ENCODE measurements around the gene PRKCD.
A peak's percentile ranks its signal among the peaks of the same experiment; 100 is the strongest.

PRKCD gene

GRCh38 chr3:53160660-53161449 is at the start of gene PRKCD:
TSS of gene PRKCD (plus strand) at chr3:53161209. CDS start at chr3:53178423, 17,214 bp downstream.
- Histone ChIP-seq H3K36me3 (peaks cover 16% of the 10 kb centered on the region), H3K4me2 (peak within 1 kb of the TSS; percentile 94), H3K27ac (peak within 1 kb of the TSS; percentile 87), H3K4me1 (peaks cover 55% of the 10 kb centered on the region), H3K27me3 (peaks cover 22% of the 10 kb centered on the region), H4K20me1 (peaks cover 39% of the 10 kb centered on the region), H3K9ac (peak within 1 kb of the TSS; percentile 94), H3K4me3 (peak within 1 kb of the TSS; percentile 100), H3K9me3 (no peaks in the 10 kb centered on the region)
- no peak for TF ChIP-seq Cebpa-rat (IDR thresholded peaks at IDR 0.05)

GRCh38 chr3:53111822-53112221 is 49.2 kb upstream of the PRKCD start:
- H3K9me3 ChIP-seq, result no peaks in the 10 kb centered on the region
- 0 out of 2 replicates have a peak overlapping the region, but pooled peaks have one; percentile 9 for H3K9ac ChIP-seq
- H3K4me1 ChIP-seq, result no peaks in the 10 kb centered on the region
- H3K36me3 ChIP-seq, result peaks cover 96% of the 10 kb centered on the region
- no peak for TF ChIP-seq Cebpa-rat (IDR thresholded peaks at IDR 0.05)
- no peak overlapping the region for H3K4me3 ChIP-seq
- no peaks in the 10 kb centered on the region for H3K27me3 ChIP-seq
- H3K27ac ChIP-seq, result no peak overlapping the region
- no peaks in the 10 kb centered on the region for H4K20me1 ChIP-seq
- no peak overlapping the region for H3K4me2 ChIP-seq

GRCh38 chr3:53113293-53114010 is 47.6 kb upstream of the PRKCD start:
- Histone ChIP-seq H3K4me3 (no peak overlapping the region), H3K27ac (no peak overlapping the region), H3K9me3 (no peaks in the 10 kb centered on the region), H3K4me2 (no peak overlapping the region), H3K36me3 (peaks cover 96% of the 10 kb centered on the region), H3K4me1 (no peaks in the 10 kb centered on the region), H3K27me3 (no peaks in the 10 kb centered on the region), H4K20me1 (no peaks in the 10 kb centered on the region), H3K9ac (no peak overlapping the region)
- no peak for TF ChIP-seq Cebpa-rat (IDR thresholded peaks at IDR 0.05)

DNA sequence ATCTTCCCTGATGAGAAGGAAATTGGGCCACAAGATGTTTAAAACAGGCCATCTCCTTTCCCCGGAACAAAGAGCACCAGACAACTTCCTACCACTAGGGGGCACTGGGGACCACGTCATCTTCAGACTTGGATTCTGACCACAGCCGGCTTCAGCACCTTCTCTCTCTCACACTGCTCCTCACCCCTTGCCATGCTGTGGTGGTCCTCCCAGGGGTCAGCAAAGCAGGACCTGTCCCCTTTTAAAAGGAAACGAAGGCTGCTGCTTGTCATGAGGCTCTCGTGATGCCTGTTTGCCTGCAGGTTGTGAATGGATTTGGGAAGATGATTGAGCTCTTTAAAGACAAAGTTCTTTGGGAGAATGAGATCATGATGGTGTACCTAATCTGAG is 47.0 kb upstream of the PRKCD start:
- H3K4me2 ChIP-seq, result no peak overlapping the region
- no peak overlapping the region for H3K4me3 ChIP-seq
- H3K9ac ChIP-seq, result no peak overlapping the region
- no peaks in the 10 kb centered on the region for H3K27me3 ChIP-seq
- H3K36me3 ChIP-seq, result peaks cover 96% of the 10 kb centered on the region
- no peaks in the 10 kb centered on the region for H3K9me3 ChIP-seq
- H4K20me1 ChIP-seq, result no peaks in the 10 kb centered on the region
- H3K4me1 ChIP-seq, result no peaks in the 10 kb centered on the region
- no peak overlapping the region for H3K27ac ChIP-seq
- no peak for TF ChIP-seq Cebpa-rat (IDR thresholded peaks at IDR 0.05)

DNA sequence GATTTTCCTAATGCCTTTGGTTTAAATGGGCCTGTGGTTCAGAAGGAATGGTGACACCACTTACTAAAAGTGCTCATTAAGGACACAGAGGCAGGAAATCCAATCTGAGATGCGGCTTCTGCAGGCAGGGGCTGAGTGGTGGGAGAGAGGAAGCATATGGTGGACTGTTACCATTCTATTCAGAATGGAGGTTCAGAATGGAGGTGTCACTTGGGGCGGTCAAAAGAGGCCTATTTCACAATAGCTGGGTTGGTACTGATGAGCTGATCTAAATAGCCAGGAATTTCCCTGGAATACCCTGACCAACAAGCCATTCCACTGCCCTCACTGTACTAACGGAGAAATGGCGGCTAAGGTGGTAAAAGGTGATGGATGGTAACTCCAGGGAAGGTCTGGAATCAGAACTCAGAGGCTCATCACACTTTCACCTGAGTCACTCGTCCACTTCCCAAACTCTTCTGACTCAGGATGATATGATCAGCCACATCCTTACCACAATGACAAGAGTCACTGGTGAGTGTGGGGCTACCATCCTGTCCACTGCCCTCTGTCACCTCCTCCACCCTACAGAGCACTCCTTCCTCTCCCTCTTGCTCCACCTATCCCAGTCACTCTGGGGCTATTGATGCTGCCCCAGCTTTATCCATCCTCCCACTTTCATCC is 46.5 kb upstream of the PRKCD start:
- no peaks in the 10 kb centered on the region for H3K4me1 ChIP-seq
- H3K4me3 ChIP-seq, result no peak overlapping the region
- no peak overlapping the region for H3K4me2 ChIP-seq
- H3K9ac ChIP-seq, result no peak overlapping the region
- no peak overlapping the region for H3K27ac ChIP-seq
- H3K9me3 ChIP-seq, result no peaks in the 10 kb centered on the region
- TF ChIP-seq Cebpa-rat (IDR thresholded peaks at IDR 0.05), result no peak
- no peaks in the 10 kb centered on the region for H4K20me1 ChIP-seq
- no peaks in the 10 kb centered on the region for H3K27me3 ChIP-seq
- peaks cover 96% of the 10 kb centered on the region for H3K36me3 ChIP-seq

DNA sequence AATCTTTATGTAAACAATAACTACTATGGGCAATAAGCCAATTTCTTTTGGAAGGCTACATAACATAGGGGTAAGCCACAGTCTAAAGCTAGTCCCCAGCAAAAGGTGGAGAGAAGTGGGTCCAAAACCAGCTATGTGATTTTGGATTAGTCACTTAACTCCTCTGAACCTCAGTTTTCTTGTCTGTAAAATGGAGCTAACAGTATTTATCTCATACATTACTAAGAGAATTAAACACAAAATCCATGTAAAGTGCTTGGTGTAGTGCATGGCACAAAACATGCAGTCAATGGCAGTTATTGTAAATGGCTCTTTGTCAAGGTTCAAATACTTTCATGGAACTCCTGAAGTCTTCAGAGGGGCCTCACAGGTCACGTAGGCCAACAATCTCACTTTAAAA is 44.1 kb upstream of the PRKCD start:
- no peak overlapping the region for H3K9ac ChIP-seq
- TF ChIP-seq Cebpa-rat (IDR thresholded peaks at IDR 0.05), result no peak
- H3K4me3 ChIP-seq, result no peak overlapping the region
- H4K20me1 ChIP-seq, result no peaks in the 10 kb centered on the region
- no peaks in the 10 kb centered on the region for H3K27me3 ChIP-seq
- H3K4me2 ChIP-seq, result no peak overlapping the region
- H3K9me3 ChIP-seq, result no peaks in the 10 kb centered on the region
- H3K4me1 ChIP-seq, result no peaks in the 10 kb centered on the region
- peaks cover 98% of the 10 kb centered on the region for H3K36me3 ChIP-seq
- no peak overlapping the region for H3K27ac ChIP-seq

DNA sequence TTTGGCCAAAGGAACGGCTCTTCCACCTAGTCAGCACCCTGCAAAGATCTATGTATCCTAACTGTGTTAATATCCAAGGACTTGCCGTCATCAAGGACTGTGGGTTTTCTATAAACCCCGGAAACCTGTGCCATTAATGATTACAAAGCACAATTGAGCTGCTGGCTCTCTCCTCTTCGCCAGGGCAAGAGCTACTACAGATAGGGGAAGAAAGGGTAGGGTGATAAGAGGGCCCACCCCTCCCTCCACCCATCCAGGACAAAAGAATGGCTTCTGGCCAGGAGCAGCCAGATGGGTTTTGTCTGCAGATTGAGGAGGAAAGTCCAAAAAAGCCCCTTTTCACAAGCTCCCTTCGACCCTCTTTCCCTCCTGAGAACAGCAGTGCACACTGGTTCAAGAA is 40.7 kb upstream of the PRKCD start:
- H3K4me1 ChIP-seq, result no peaks in the 10 kb centered on the region
- H3K9ac ChIP-seq, result 0 out of 2 replicates have a peak overlapping the region, but pooled peaks have one; percentile 10
- H3K4me2 ChIP-seq, result no peak overlapping the region
- no peak for TF ChIP-seq Cebpa-rat (IDR thresholded peaks at IDR 0.05)
- no peaks in the 10 kb centered on the region for H3K27me3 ChIP-seq
- H3K9me3 ChIP-seq, result no peaks in the 10 kb centered on the region
- H3K4me3 ChIP-seq, result no peak overlapping the region
- no peaks in the 10 kb centered on the region for H4K20me1 ChIP-seq
- no peak overlapping the region for H3K27ac ChIP-seq
- peaks cover 100% of the 10 kb centered on the region for H3K36me3 ChIP-seq

GRCh38 chr3:53122255-53122932 is 38.6 kb upstream of the PRKCD start:
- Histone ChIP-seq H3K27me3 (no peaks in the 10 kb centered on the region), H3K4me3 (no peak overlapping the region), H3K9ac (no peak overlapping the region), H3K4me1 (0 out of 2 replicates have a peak, but pooled peaks cover 7% of the 10 kb centered on the region), H3K4me2 (no peak overlapping the region), H3K9me3 (no peaks in the 10 kb centered on the region), H4K20me1 (no peaks in the 10 kb centered on the region), H3K27ac (no peak overlapping the region), H3K36me3 (peaks cover 99% of the 10 kb centered on the region)
- TF ChIP-seq Cebpa-rat (IDR thresholded peaks at IDR 0.05), result no peak

DNA sequence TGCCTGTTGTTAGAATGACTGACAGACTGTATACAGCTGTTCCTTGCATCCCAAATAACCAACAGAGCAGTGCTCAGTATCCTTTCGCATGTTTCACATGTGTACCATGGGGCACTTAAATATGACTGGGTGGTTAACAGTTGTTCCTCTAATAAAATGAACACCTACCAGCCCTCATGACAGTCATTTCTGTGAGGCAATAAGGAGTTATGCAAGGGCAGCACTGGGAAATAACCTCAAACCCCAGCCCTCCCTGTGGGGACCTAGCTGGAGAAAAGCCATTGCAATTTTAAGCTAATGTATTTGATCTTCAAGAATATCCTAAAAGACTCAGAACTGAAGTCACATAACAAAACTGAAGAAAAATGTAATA is 38.1 kb upstream of the PRKCD start:
- Histone ChIP-seq H3K4me2 (no peak overlapping the region), H3K27ac (no peak overlapping the region), H3K9ac (no peak overlapping the region), H3K9me3 (no peaks in the 10 kb centered on the region), H3K36me3 (peaks cover 94% of the 10 kb centered on the region), H3K4me1 (0 out of 2 replicates have a peak, but pooled peaks cover 7% of the 10 kb centered on the region), H3K27me3 (no peaks in the 10 kb centered on the region), H3K4me3 (no peak overlapping the region), H4K20me1 (no peaks in the 10 kb centered on the region)
- TF ChIP-seq Cebpa-rat (IDR thresholded peaks at IDR 0.05), result no peak
